Jurkat, Clone E6-1 (cell line): ENCODE results near the gene ASB10. TPM values are rescaled to one million over a fixed set of nuclear protein-coding genes. Genes with fewer than 3 reads are reported as not detected.

Experiments used
- DNase-seq: peaks from one replicate; pipeline ENCODE4 v3.0.0-alpha.2; 2011; ENCODE audit warnings: low read depth, low spot score
- H3K4me3 ChIP-seq: 2 replicates; pipeline ENCODE4 v1.5.1; 2011; ENCODE audit warnings: mild to moderate bottlenecking, low read length, control low read depth, moderate library complexity
- polyA plus RNA-seq: library from polyadenylated mRNA; unstranded; fragments of >200 nt; gene quantifications from one replicate; pipeline ENCODE4 v1.2.1, GENCODE V29; 2012; ENCODE audit warnings: missing spikeins; ENCODE audit not compliant: insufficient read length, insufficient read depth

The ASB10 gene, protein sequence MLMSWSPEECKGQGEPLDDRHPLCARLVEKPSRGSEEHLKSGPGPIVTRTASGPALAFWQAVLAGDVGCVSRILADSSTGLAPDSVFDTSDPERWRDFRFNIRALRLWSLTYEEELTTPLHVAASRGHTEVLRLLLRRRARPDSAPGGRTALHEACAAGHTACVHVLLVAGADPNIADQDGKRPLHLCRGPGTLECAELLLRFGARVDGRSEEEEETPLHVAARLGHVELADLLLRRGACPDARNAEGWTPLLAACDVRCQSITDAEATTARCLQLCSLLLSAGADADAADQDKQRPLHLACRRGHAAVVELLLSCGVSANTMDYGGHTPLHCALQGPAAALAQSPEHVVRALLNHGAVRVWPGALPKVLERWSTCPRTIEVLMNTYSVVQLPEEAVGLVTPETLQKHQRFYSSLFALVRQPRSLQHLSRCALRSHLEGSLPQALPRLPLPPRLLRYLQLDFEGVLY
- polyA plus RNA-seq, result not detected

DNA sequence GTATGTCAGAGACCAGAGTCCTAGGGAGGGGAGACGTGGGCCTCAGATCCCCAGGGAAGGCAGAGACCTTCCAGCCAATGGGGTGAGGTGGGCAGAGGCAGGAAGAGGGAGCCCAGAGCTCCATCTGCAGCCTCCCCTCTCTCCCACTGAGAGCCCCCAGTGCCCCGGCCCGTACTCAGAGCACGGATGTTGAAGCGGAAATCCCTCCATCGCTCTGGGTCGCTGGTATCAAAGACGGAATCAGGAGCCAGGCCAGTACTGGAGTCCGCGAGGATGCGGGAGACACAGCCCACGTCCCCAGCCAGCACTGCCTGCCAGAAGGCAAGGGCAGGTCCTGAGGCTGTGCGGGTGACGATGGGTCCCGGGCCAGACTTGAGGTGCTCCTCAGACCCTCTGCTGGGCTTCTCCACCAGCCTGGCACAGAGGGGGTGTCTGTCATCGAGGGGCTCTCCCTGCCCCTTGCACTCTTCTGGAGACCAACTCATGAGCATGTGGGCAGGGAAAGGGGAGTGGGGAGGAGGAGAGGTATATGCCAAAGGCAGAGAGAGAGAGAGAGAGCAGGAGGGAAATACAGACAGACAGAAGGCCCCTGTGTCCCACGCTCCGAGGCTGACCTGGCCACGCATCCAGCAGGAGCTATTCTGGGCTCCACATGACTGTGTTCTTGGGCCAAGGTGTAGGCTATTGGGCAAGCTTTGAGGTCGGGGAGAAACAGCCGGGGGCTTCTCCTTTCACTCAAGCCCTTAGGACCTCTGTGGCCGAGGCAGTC is at the start of gene ASB10:
TSS of gene ASB10 (minus strand) at position 611 of the 769 bp plus-strand sequence. CDS start at position 491, 120 bp downstream.
- H3K4me3 ChIP-seq, result no peak within 1 kb of the TSS

DNA sequence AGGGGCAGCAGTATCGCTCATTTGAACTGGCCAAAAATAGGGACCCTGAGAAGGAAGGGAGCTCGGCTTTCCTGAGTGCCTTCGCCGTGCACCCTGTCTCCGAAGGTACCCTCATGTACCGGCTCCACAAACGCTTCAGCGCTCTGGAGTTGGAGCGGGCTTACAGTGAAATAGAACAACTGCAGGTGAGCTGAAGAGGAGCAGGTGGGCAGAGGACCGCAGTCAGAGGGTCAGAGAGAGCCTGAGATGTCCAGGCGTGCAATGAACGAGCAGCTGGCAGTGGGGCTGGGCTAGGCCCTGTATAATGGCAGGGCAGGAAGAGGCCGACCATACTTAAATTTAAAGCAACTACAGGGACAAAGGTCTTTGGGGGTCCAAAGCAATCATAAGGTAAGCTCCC is 49.4 kb upstream of the ASB10 start:
- H3K4me3 ChIP-seq, result no peak overlapping the region
- no peak for DNase-seq

More for the DNA sequence above, at the start of gene ASB10:
- no peak for DNase-seq

DNA sequence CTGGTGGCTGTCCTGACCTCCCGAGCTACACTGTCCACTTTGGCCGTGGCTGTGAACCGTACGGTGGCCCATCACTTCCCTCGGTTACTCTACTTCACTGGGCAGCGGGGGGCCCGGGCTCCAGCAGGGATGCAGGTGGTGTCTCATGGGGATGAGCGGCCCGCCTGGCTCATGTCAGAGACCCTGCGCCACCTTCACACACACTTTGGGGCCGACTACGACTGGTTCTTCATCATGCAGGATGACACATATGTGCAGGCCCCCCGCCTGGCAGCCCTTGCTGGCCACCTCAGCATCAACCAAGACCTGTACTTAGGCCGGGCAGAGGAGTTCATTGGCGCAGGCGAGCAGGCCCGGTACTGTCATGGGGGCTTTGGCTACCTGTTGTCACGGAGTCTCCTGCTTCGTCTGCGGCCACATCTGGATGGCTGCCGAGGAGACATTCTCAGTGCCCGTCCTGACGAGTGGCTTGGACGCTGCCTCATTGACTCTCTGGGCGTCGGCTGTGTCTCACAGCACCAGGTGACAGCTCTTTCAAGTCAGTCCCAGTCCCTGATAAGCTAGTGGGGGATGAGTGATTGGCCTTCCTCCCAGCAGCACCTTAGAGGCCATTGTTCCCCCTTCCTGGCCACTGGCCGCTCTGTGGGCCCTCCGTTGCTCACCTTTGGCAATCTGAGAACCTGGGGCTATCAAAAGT is 48.2 kb upstream of the ASB10 start:
- no peak for DNase-seq
- H3K4me3 ChIP-seq, result no peak overlapping the region

DNA sequence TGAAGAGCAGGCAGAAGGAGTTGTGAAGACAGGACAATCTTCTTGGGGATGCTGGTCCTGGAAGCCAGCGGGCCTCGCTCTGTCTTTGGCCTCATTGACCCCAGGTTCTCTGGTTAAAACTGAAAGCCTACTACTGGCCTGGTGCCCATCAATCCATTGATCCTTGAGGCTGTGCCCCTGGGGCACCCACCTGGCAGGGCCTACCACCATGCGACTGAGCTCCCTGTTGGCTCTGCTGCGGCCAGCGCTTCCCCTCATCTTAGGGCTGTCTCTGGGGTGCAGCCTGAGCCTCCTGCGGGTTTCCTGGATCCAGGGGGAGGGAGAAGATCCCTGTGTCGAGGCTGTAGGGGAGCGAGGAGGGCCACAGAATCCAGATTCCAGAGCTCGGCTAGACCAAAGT is 46.8 kb upstream of the ASB10 start:
- H3K4me3 ChIP-seq, result peak overlapping the region; percentile 94
- DNase-seq, result no peak

DNA sequence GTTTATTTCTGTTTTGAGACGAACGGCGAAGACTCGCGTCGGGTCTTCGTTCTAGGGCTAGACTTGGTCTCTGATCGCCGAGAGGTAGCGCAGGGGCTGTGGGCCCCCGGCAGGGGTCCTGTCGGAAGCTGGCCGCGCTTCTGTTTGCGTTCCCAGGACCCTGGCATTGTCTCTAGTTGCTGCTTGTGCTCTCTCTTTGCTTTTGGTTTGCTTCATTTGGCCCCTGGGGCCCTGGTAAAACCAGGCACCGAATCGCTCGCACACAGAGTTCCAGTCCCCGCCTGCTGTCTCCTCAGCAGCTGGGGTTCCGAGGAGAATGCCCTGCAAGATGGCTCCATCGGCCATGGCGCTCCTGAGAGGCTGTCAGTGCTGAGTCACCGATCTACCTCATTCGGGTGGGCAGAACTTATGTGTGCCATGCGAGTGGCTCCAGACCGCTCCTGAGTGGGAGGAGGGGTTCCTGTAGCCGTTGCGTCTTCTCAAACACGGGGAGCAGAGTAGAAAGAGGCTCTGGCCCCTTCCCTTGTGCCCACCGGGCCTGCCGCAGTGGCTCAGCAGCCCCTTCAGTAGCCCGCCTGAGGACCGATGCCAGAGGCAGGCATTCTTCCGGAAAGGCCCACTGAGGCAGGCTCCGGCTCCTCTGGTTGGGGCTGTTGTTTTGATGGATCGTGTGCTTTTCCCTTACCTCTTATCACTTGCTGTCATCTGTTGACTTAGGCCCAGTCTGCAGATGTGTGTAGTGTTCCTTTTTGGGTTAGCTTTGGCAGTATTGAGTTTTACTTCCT is 46.1 kb upstream of the ASB10 start:
- DNase-seq, result no peak
- H3K4me3 ChIP-seq, result peak overlapping the region; percentile 94

DNA sequence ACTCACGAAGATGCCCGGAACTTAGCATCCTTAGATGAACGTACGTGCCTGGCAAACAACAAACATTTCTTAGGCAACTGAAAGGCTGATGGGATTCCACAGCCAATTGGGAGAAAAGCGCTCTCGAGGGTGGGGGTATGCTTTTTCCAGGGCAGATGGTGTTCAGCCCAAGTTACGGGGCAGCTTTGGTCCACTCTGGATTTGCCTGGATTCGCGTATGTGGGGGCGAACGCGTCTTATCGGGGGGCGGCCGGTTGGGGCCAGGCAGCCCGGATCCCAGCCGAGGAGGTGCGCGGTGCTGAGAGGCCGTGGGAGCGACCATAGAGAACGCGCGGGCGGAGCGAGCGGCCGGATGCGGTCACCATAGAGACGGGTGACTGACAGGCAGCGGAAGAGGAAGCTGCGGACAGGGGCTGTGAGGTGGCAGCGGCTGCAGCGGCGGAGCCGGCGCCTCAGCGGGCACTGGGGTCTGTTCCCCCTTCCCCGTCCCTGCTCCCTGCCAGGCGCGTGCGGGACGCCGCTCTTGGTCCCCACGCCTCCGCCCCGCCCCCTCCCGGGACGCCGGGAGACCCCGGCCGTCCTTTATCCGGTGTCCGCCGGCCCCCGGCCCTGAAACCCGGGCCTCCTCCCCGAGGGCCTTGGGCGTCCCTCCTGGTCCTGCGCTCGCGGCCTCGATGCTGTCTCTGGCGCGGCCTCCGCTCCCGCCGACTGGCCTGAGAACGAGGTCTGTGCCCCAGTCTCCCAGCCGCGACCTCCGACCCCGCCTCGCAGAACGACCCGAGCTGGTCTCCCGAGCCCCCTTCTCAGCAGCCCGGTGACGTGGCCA is 45.3 kb upstream of the ASB10 start, which contains the start of gene CHPF2:
TSS of gene CHPF2 (plus strand) at position 393 of the 826 bp plus-strand sequence. CDS start 1,529 bp downstream, outside the sequence.
- peak; percentile 82 for DNase-seq
- H3K4me3 ChIP-seq, result peak within 1 kb of the TSS; percentile 94

DNA sequence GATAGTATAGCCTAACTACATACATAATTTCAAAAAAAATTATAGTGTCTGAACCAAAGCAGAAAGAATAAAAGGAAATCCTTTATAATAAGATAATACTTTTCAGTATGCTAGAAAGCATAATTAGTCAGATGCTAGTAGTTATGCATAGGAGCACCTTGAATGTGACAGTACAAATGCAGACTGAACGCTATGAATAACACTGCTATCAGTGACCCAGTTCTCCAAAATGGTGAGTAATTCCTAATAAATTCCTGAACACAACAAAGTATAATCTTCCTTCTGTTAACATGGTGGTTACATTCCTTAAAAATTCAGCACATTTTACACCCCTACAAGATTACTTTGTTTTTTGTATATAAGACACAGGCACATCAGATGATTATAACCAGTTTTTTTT is 44.0 kb upstream of the ASB10 start:
- H3K4me3 ChIP-seq, result no peak overlapping the region
- DNase-seq, result no peak

DNA sequence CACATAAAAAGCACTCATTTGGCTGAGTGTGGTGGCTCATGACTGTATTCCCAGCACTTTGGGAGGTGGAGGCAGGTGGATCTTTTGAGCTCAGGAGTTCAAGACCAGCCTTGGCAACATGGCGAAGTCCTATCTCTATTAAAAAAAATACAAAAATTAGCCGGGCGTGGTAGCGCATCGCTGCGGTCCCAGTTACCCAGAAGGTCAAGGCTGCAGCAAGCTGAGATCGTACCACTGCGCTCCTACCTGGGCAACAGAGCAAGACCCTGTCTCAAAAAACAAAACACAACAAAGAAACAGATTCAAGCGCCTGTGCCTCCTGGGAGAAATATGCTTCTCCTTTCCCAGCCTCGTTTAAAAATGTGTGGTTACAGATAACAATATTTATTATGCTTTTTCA is 42.2 kb upstream of the ASB10 start:
- H3K4me3 ChIP-seq, result no peak overlapping the region
- DNase-seq, result no peak

DNA sequence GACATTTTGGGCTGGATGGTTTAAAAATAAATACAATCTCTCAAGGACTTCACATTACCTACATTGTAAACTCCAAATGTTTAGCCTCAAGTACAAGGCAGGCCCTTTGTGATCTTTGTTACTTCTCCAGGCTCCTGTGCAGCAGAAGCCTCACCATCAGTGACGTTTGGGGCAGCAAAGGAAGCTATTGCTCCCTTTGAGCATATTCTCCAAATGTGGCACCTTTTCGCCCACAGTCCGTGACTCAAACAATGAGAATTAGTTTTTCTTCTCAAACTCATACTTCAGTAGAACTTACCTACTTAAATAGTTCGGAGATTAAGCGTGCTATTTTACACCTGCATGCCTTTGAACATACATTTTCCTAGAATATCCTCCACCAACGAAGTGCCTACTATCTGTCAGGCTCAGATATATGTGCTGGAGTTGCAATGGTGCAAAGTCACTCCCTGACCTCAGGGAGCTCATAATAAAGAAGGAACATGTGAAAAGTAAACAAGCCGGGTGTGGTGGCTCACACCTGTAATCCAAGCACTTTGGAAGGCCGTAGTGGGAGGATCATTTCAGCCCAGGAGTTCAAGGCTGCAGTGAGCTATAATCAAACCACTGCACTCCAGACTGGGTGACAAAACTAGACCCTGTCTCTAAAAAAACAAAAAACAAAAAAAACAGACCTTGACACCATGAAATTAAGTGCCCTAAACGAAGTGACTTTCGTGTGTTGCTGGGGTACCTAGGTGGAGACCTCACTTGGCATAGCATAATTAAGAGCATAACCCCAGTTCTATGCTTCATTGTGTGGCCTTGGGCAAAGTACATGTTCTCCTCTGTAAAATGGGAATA is 41.2 kb upstream of the ASB10 start:
- no peak for DNase-seq

DNA sequence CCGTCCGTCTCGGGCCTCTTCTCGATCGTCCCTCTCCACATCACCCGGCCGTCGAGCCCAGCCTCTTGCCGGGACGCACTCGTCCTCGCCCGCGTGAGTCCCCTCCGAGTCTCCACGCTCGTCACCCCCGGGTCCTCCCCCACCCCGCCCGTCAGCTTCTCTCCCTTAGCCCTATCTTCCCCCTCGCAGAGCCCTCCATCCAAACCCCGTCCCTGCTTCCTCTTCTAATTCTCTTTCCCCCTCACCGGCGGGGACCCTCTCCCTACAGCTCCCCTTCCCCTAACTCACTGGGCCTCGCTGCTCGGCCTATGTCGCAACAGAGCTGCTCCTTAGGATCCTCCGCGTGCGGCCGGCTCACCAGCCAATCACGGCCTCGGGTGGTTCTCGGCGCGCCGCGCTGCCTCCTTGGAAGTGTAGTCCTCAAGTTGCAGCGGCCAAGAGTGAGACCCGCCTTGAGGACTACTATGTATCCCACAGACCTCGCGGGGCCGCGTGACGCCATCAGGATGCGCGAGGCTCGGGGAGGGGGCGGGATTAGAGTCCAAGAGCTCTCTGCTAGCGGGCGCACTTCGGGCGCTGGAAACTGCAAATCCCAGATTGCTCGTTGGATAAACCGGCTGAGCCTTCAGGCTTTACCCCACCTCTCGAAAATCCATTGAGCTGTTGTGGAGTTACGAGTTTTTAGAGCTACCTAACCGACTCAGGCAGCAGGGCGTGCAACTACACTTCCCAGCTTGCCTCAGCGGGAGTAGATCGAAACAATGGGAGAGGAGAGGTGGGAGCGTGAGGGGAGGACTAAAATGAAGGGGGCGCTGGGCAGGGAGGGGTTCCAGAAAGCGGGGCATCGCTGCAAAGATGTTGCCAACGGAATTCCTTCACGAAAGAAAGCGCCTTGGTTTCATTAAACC is 40.1 kb upstream of the ASB10 start, which contains the start of gene ABCF2:
TSS of gene ABCF2 (minus strand) at position 331 of the 908 bp plus-strand sequence. CDS start 747 bp downstream, outside the sequence.
- peak; percentile 97 for DNase-seq
- peak within 1 kb of the TSS; percentile 89 for H3K4me3 ChIP-seq

More for the DNA sequence above, 41.2 kb upstream of the ASB10 start:
- H3K4me3 ChIP-seq, result peak overlapping the region; percentile 89

DNA sequence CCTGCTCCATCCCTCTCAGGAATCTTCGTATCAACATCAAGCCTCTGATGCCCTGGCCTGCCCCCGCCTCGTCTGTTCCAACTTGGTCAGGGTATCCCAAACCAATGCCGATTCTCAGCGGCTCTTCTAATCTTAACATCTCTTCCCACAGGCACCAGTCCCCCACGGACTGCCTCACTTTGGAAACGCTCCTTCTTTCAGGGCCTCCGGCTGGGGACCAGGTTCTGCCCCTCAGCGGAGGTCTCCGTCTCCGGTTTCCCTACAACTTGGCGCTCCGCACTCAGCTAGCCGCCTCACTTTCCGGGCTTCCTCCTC is 39.5 kb upstream of the ASB10 start:
- DNase-seq, result no peak
- peak overlapping the region; percentile 89 for H3K4me3 ChIP-seq

DNA sequence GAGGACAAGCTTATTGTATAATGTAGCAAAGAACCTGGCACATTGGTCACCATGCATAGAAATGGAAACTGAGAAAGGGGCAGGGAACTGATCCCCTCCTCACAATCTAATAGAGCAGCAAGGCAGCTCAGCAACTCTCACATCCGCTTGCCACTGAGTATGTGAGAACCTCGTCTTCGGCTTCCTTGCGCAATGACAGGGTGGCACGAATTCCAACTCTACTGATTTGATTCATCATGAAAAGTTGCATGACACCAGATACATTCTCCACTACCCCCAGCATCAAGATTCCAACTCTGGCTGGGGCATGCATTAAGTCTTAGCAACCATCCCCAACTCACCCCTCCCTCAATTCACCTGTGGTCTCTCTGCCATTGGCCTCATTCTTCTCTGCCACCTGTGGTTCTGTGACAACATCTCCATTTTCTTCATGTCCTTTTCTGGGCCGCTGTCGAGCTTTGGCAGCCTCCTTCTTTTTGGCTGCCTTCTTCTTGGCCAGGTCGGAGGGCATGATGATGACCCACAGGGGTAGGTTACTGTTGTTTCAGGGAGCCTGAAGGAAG is 39.0 kb upstream of the ASB10 start:
- no peak for DNase-seq

DNA sequence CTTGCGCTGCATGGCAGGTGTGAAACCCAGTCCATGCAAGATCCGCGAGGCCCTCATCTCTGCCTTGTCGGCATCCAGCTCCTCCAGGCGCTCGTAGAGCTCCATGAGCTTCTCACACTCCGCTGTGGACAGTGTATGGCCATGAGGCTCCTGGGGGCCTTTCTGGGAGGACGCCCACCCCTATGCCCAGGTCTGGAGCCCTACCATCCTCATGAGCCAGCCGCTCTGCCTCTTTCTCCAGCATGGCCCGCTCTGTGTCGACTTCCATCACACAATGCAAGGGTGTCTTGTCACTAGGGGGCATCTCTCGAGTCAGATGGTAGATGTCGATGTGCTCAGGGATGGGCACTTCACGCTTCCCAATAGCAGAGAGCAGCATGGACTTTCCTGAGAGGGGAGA is 36.7 kb upstream of the ASB10 start:
- no peak for DNase-seq
- no peak overlapping the region for H3K4me3 ChIP-seq

More for the DNA sequence above, 39.0 kb upstream of the ASB10 start:
- peak overlapping the region; percentile 89 for H3K4me3 ChIP-seq

DNA sequence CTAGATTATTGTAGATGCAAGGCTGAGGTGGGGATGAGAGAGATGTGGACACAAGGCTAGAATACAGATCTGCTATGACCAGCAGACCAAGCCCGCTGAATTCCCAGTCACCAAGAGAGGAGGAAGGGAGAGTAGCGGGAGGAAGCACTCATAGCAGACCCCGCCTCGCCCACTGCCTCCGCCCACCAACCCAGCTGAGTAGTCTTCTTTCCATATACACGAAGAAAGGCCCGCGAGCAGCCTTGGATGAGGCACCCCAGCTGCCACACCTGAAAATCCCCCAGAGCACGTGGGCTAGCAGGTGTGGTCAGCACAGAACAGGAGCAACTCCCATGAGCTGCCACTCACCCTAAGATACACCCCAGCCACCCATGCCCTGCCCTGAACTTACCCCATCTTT is 31.1 kb upstream of the ASB10 start:
- H3K4me3 ChIP-seq, result no peak overlapping the region
- DNase-seq, result no peak

DNA sequence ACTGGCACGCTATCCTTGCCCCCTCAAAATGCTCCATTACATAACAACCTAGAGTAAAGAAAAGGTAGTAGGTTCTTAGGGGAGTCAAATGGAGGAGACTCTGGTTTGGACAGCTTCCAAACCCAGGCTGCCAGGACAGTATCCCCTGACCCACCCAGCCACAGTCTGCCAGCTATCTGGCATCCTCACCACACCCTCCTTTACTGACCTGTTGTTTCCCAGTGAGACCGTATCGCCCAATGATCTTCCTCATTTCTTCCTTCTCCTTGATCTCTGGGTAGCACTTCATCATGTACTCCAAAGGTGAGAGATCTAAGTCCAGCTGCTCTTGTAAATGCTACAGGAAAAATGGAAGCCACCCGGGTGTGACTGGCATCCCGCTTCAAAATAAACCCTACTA is 28.3 kb upstream of the ASB10 start:
- H3K4me3 ChIP-seq, result no peak overlapping the region
- no peak for DNase-seq

DNA sequence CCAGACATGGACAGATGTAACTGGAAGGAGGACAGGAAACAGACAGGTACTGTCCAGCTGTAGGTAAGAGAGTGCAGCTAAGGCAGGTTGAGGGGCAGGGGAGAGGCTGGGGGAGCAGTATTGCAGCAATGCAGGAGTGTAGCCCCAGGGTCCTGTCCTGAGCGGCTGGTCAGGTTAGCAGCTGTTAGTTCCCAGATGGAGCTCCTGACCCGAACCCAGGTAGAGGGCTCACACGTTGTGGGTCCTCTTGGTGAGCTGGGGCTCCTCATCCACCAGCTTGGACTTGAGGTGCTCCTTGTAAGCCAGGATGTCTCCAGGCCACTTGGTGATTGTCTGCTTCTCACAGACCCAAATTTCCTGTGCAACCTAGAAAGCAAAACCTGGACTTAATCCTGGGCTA is 26.8 kb upstream of the ASB10 start:
- DNase-seq, result no peak
- no peak overlapping the region for H3K4me3 ChIP-seq
